ENCODE measurements around the gene PXN.
"Not testable (repeated sequence)": the region's sequence is repeated elsewhere in the genome, so short reads cannot be mapped to it uniquely, and the experiment has no call there.

Gene PXN

GRCh38 chr12:120240495-120240833 lies 25.1 kb downstream of the PXN start:
- H3K27ac Mint-ChIP-seq, result no peak overlapping the region
- no peak for DNase-seq
- ATAC-seq (replicated peaks), result no peak
- H3K27me3 Mint-ChIP-seq, result peaks cover 62 to 93% of the 10 kb centered on the region in 2 donors
- no peaks in the 10 kb centered on the region for H3K36me3 Mint-ChIP-seq
- no peak overlapping the region for H3K4me3 Mint-ChIP-seq
- peaks cover 11 to 12% of the 10 kb centered on the region in 2 donors for H3K4me1 Mint-ChIP-seq
- H3K9me3 Mint-ChIP-seq, result no peaks in the 10 kb centered on the region

- Mint-ChIP-seq H3K27ac (no peak overlapping the region), H3K36me3 (no peaks in the 10 kb centered on the region), H3K4me1 (peaks cover 15 to 16% of the 10 kb centered on the region in 2 donors)
These were observed 25.6 kb downstream of the PXN start for GRCh38 chr12:120239776-120240494.

DNA sequence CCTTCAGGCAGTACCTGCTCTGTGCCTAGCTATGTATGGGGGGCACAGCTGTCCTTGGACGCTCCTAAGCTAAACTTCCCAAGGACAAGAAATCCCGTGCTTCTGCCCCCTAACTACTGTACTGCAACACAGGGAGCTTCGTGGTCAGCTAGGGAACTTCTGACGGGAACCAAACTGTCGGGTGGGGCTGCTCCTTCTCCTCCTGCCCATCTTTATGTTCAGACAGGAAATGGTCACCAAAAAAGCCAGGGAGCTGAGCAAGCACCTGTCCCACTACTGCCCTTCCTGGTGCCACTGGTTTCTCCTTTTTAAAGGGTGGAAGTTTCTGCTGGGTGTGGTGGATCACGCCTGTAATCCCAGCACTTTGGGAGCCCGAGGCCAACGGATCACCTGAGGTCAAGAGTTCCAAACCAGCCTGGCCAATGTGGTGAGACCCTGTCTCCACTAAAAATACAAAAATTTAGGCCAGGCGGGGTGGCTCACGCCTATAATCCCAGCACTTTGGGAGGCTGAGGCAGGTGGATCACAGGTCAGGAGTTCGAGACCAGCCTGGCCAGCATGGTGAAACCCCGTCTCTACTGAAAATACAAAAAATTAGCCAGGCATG lies 26.6 kb downstream of the PXN start:
- H3K36me3 Mint-ChIP-seq, result no peaks in the 10 kb centered on the region
- peaks cover 16 to 18% of the 10 kb centered on the region in 2 donors for H3K4me1 Mint-ChIP-seq
- H3K27me3 Mint-ChIP-seq, result peaks cover 65 to 94% of the 10 kb centered on the region in 2 donors
- ATAC-seq (replicated peaks) (no peak), DNase-seq (no peak)
- H3K27ac Mint-ChIP-seq, result no peak overlapping the region
- H3K4me3 Mint-ChIP-seq, result no peak overlapping the region
- no peaks in the 10 kb centered on the region for H3K9me3 Mint-ChIP-seq

More at GRCh38 chr12:120239776-120240494, 25.6 kb downstream of the PXN start:
- Mint-ChIP-seq H3K9me3 (no peaks in the 10 kb centered on the region), H3K4me3 (no peak overlapping the region), H3K27me3 (peaks cover 63 to 94% of the 10 kb centered on the region in 2 donors)
- DNase-seq, result no peak
- no peak for ATAC-seq (replicated peaks)

DNA sequence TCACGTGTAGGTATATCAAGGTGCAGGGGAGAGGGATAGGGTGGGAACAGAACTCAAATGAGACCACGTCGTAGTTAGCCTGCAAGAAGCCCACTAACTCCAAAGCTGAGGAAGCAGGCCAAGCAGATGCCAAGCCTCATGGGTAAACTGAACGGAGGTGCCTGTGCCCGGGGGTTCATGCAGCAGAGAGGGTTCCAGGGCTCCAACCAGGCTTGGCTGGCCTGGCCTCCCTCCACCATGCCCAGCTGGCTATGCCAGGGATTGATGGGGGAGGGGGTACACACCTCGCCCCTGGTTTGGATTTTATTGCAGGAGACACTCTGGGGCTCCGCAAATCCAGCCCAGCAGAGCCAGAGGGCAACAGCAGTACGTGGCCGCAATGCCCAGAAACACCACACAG lies 27.3 kb downstream of the PXN start:
- no peak overlapping the region for H3K27ac Mint-ChIP-seq
- DNase-seq (no peak), ATAC-seq (replicated peaks) (no peak)
- H3K4me3 Mint-ChIP-seq, result no peak overlapping the region
- no peaks in the 10 kb centered on the region for H3K36me3 Mint-ChIP-seq
- peaks cover 22 to 23% of the 10 kb centered on the region in 2 donors for H3K4me1 Mint-ChIP-seq
- peaks cover 68 to 94% of the 10 kb centered on the region in 2 donors for H3K27me3 Mint-ChIP-seq
- no peaks in the 10 kb centered on the region for H3K9me3 Mint-ChIP-seq

DNA sequence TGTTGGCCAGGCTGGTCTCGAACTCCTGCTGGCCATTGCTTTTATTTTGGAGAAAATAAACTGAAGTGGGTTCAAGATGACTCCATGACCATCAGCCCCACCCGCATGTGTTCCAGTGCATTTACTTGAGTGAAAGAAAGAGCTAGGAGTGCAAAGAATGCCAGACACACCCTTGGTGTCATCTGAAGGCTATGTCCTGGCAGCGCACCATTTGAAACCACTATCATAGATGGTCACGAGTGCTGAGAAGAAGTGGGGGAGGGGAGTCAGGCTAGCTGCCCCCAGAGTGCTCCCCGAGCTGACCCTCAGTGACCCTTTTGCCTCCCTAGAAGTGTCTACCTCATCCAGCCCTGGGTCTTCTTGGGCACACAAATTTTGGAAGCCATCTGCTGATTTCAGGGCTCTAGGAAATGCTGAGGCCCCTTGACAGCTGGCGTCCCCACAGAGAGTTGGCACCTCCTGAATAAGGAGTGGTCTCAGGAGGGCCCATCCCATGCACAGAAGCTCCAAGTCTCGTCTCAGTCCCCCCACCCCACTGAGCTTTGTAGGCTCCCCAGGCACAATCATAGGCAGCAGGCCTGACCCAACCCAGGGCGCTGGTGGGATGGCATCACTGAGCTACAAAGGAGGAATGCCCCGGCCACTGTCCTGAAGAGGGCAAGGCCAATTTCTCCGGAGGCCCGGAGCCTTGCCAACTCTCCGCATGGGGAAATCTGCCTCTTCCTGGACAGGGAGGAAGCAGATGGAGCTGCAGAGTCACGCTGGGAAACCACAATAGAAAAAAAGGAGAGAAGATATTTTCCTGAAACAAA lies 28.0 kb downstream of the PXN start:
- Mint-ChIP-seq H3K9me3 (no peaks in the 10 kb centered on the region), H3K4me3 (no peak overlapping the region), H3K36me3 (no peaks in the 10 kb centered on the region), H3K27ac (no peak overlapping the region), H3K27me3 (peaks cover 69 to 94% of the 10 kb centered on the region in 2 donors), H3K4me1 (peaks cover 27 to 29% of the 10 kb centered on the region in 2 donors)
- DNase-seq (no peak), ATAC-seq (replicated peaks) (no peak)

DNA sequence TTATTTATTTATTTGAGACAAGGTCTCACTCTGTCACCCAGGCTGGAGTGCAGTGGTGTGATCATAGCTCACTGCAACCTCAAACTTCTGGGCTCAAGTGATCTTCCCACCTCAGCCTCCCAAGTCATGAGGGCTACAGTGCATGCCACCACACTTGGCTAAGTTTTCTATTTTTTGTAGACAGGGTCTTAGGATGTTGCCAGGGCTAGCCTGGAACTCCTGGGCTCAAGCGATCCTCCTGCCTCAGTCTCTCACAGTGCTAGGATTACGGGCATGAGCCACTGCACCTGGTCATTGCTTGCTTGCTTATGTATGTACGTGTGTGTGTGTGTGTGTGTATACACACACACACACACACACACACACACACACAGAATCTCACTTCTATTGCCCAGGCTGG lies 28.7 kb downstream of the PXN start:
- H3K4me1 Mint-ChIP-seq, result peaks cover 35 to 37% of the 10 kb centered on the region in 2 donors
- not testable (repeated sequence) for H3K4me3 Mint-ChIP-seq

GRCh38 chr12:120235369-120236323 lies 29.9 kb downstream of the PXN start:
- no peak overlapping the region for H3K27ac Mint-ChIP-seq
- DNase-seq (no peak), ATAC-seq (replicated peaks) (no peak)
- no peaks in the 10 kb centered on the region for H3K36me3 Mint-ChIP-seq
- peaks cover 39 to 49% of the 10 kb centered on the region in 2 donors for H3K4me1 Mint-ChIP-seq
- H3K27me3 Mint-ChIP-seq, result peaks cover 65 to 94% of the 10 kb centered on the region in 2 donors
- H3K4me3 Mint-ChIP-seq, result no peak overlapping the region
- H3K9me3 Mint-ChIP-seq, result no peaks in the 10 kb centered on the region

More for the DNA sequence above, 28.7 kb downstream of the PXN start:
- not testable (repeated sequence) for ATAC-seq (replicated peaks); H3K27ac Mint-ChIP-seq; H3K36me3 Mint-ChIP-seq; H3K9me3 Mint-ChIP-seq; DNase-seq
- H3K27me3 Mint-ChIP-seq, result peaks cover 74 to 95% of the 10 kb centered on the region in 2 donors

DNA sequence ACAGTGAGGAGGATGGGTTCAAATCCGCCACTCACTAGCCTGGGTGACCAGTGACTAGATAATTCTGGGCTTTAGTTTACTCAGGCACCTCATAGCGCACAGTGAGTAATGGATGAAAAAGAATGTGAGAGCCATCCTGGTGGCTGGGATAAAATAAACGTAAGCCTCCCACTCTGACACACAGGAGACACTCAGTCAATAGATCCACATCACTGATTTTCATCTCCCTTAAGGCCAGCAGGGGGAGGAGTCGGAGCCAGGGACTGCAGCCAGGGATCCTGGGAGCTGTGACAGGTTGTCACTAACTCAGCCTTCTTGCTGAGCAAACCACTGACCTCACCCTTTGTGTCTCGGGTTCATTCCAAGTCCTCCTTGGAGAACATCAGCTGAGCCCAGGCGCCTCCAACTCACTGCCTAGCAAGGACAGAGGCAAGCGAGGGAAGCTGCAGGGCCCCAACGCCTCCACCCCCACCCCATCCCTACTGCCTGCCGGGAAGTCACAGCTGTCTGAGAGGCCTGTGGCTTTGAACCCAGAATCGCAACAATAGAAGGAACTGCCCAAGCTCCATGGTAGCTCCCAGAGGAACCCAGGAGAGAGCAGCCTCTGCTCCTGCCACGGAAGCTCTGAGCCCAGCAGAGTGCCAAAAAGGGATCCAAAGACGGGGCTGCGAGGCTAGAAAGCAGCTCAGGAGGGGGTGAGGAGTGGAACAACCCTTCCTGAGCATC lies 30.7 kb downstream of the PXN start:
- H3K9me3 Mint-ChIP-seq, result no peaks in the 10 kb centered on the region
- no peak for ATAC-seq (replicated peaks)
- peaks cover 39 to 49% of the 10 kb centered on the region in 2 donors for H3K4me1 Mint-ChIP-seq
- peaks cover 61 to 85% of the 10 kb centered on the region in 2 donors for H3K27me3 Mint-ChIP-seq
- no peak overlapping the region for H3K27ac Mint-ChIP-seq
- no peaks in the 10 kb centered on the region for H3K36me3 Mint-ChIP-seq
- no peak overlapping the region for H3K4me3 Mint-ChIP-seq
- DNase-seq, result no peak

DNA sequence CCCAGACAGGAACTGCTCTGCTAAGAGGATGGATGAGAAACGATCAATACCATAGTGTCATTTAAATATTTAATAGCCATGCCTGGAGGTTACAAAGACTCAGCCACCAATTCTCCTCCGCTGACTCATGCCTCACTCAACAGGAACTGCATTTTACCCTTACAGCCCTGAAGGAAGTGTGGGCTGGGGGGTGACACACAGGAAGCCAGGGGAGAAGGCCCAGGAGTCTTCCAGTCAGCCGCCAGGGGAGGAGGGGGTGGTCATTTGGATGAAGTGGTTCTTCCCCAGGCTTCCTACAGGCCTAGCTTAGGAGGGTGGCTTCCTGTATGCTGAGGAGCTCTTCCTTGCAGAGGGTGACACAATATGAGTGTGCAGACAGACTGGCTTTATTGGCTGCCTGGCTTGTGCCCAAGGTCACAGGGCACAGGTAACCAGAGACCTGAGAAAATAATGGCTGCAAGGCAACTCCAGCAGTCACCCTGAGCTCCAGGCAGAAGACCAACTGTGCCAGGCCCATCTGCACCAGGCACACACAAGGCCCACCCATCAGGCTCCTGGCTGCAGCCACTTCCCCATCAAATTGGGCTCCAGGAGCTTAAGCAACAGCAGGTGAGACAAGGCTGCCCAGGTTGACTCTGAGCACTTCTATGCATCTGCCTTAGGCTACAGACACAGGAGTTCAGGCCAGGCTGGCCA lies 34.1 kb downstream of the PXN start:
- peaks cover 59 to 76% of the 10 kb centered on the region in 2 donors for H3K27me3 Mint-ChIP-seq
- no peaks in the 10 kb centered on the region for H3K9me3 Mint-ChIP-seq
- H3K27ac Mint-ChIP-seq, result peak overlapping the region; percentile 42
- H3K4me1 Mint-ChIP-seq, result peaks cover 43 to 55% of the 10 kb centered on the region in 2 donors
- H3K4me3 Mint-ChIP-seq, result no peak overlapping the region
- H3K36me3 Mint-ChIP-seq, result no peaks in the 10 kb centered on the region
- DNase-seq (no peak), ATAC-seq (replicated peaks) (peak; percentile 35 to 38)

DNA sequence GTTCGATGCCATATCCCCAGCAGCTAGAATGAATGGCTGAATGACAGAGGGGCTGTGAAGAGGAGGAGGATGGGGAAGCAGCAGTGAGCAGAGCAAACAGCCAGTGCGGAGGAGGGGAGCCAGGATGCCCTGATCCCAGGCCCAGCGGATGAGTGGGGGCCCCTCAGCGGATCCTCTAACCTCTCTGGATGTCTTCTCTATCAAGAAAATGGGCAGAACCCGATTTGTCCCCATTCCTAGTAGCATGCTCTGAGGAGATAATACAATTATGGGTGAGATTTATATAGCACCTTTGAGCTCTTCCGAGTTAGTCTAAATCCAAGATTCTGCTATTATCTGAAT lies 34.6 kb downstream of the PXN start:
- Mint-ChIP-seq H3K36me3 (no peaks in the 10 kb centered on the region), H3K4me3 (no peak overlapping the region), H3K27me3 (peaks cover 56 to 71% of the 10 kb centered on the region in 2 donors), H3K27ac (no peak overlapping the region), H3K4me1 (peaks cover 46 to 59% of the 10 kb centered on the region in 2 donors), H3K9me3 (no peaks in the 10 kb centered on the region)
- ATAC-seq (replicated peaks) (no peak), DNase-seq (no peak)

DNA sequence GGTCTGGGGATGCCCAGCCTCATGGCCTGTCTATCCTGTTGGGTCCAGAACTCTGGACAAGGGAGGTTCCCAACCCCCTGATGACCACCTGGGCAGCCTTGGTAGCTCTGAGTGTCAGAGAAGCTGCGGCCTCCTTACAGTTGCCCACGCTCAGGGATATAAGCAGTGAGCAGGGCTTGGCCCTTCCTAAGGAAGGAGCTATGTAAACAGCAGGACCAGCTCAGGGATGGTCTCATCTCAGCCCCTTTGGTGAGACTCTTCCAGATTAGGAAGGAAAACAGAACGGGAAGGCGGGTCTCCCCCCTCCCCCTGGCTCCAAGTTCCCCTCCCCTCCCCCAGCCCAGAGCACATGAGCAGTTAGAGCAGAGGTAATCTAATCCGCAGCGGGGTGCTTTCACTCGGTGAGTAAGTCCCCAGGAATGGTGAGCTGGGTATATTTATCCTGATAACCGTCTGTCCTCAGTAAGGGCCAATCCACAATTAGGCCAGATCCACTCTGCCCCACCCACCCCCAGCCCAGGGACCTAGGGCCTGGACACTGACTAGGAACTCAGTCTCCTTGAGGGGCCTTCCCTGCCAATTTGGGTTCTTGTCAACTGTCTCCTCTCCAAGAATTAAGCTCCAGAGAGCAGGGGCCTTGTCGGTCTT lies 35.1 kb downstream of the PXN start:
- H3K27ac Mint-ChIP-seq, result no peak overlapping the region
- H3K36me3 Mint-ChIP-seq, result no peaks in the 10 kb centered on the region
- H3K27me3 Mint-ChIP-seq, result peaks cover 51 to 66% of the 10 kb centered on the region in 2 donors
- no peak overlapping the region for H3K4me3 Mint-ChIP-seq
- peaks cover 47 to 63% of the 10 kb centered on the region in 2 donors for H3K4me1 Mint-ChIP-seq
- DNase-seq (no peak), ATAC-seq (replicated peaks) (no peak)
- no peaks in the 10 kb centered on the region for H3K9me3 Mint-ChIP-seq

- no peak overlapping the region for H3K27ac Mint-ChIP-seq
- H3K4me1 Mint-ChIP-seq, result peaks cover 49 to 65% of the 10 kb centered on the region in 2 donors
- H3K36me3 Mint-ChIP-seq, result no peaks in the 10 kb centered on the region
- no peak for ATAC-seq (replicated peaks)
- no peak overlapping the region for H3K4me3 Mint-ChIP-seq
- no peak for DNase-seq
- H3K27me3 Mint-ChIP-seq, result peaks cover 43 to 59% of the 10 kb centered on the region in 2 donors
- H3K9me3 Mint-ChIP-seq, result no peaks in the 10 kb centered on the region
These were observed 35.8 kb downstream of the PXN start for GRCh38 chr12:120229487-120230325.

Data from stimulated activated naive B cell treated with anti-CD40 and anti-IgM and Interleukin-4, amounts not matched to agents 10 μg/mL and 1 μg/mL and 100 μg/mL, for 72 hours (primary cell).